ACC112 (cell line): Measurements from ENCODE around the gene VWC2.

ENCODE experiments used
- H2AFZ ChIP-seq: fragments of 200-600 bp; sonication (generic); one replicate; pipeline ENCODE4 v1.6.0; 2017; ENCODE audit warnings: antibody characterized with exemption, low read length; ENCODE audit not compliant: unreplicated experiment
- H3K27ac ChIP-seq: fragments of 200-600 bp; sonication (generic); 2 replicates; pipeline ENCODE4 v1.5.1; 2014; ENCODE audit warnings: low read depth, mild to moderate bottlenecking, antibody characterized with exemption, low read length, moderate library complexity
- H3K27me3 ChIP-seq: fragments of 200-600 bp; sonication (generic); 2 replicates; pipeline ENCODE4 v1.6.1; 2014; ENCODE audit warnings: mild to moderate bottlenecking, antibody characterized with exemption, low read length, moderate library complexity, mixed read lengths; ENCODE audit not compliant: insufficient read depth
- H3K36me3 ChIP-seq: fragments of 200-600 bp; sonication (generic); 2 replicates; pipeline ENCODE4 v1.6.1; 2016; ENCODE audit warnings: mild to moderate bottlenecking, antibody characterized with exemption, low read length, moderate library complexity, mixed read lengths; ENCODE audit not compliant: insufficient read depth
- H3K4me1 ChIP-seq: fragments of 200-600 bp; sonication (generic); one replicate; pipeline ENCODE4 v1.6.1; 2016; ENCODE audit warnings: low read length, mixed read lengths; ENCODE audit not compliant: insufficient read depth, unreplicated experiment, control insufficient read depth
- H3K4me3 ChIP-seq: fragments of 200-600 bp; sonication (generic); 2 replicates; pipeline ENCODE4 v1.5.1; 2014; ENCODE audit warnings: mild to moderate bottlenecking, low read depth, low read length
- H3K79me2 ChIP-seq: fragments of 200-600 bp; sonication (generic); one replicate; pipeline ENCODE4 v1.6.0; 2016; ENCODE audit warnings: low read length; ENCODE audit not compliant: control insufficient read depth, unreplicated experiment, insufficient read depth

The VWC2 gene

DNA sequence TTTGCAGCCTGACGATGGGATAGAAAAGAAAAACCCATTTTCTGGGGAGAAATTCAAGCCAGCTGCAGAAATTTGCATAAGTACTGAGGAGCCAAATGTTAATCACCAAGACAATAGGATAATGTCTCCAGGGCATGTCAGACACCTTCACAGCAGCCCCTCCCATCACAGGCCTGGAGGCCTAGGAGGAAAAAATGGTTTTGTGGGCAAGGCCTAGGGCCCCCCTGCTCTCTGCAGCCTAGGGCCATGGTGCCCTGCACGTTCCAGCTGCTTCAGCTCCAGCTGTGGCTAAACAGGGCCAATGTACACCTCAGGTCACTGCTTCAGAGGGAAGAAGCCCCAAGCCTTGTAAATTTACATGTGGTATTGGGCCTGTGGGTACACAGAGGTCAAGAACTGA lies 158.2 kb downstream of the VWC2 start:
- no peaks in the 10 kb centered on the region for H3K79me2 ChIP-seq
- H2AFZ ChIP-seq: no peak overlapping the region
- H3K36me3 ChIP-seq: no peaks in the 10 kb centered on the region
- no peak overlapping the region for H3K4me3 ChIP-seq
- H3K27me3 ChIP-seq: no peaks in the 10 kb centered on the region
- H3K27ac ChIP-seq: no peak overlapping the region
- no peaks in the 10 kb centered on the region for H3K4me1 ChIP-seq

DNA sequence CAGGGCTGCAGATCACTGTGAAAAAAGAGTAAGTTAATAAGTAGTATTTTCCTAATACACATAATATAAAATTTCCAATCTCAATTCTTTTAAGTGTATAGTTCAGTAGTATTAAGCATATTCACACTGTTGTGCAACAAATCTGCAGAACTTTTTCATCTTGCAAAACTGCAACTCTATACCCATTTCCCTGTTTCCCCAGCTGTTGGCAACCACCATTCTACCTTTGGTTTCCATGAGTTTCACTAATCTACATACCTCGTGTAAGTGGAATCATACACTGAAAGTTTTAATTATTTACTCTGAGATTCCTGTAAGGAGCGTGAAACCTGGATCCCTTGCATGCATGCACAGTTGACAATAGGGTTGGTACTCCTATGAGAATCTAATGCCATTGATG lies 164.2 kb downstream of the VWC2 start:
- H3K36me3 ChIP-seq: no peaks in the 10 kb centered on the region
- no peaks in the 10 kb centered on the region for H3K79me2 ChIP-seq
- H2AFZ ChIP-seq: no peak overlapping the region
- no peak overlapping the region for H3K27ac ChIP-seq
- no peak overlapping the region for H3K4me3 ChIP-seq
- H3K27me3 ChIP-seq: no peaks in the 10 kb centered on the region
- H3K4me1 ChIP-seq: no peaks in the 10 kb centered on the region
